Dermis blood vessel endothelial cell (primary cell): Measurements from ENCODE around the gene TJP3. TPM values are rescaled to one million over a fixed set of nuclear protein-coding genes. Genes with fewer than 3 reads are reported as not detected.

ENCODE experiments used
- DNase-seq: peaks from one replicate; pipeline ENCODE4 v3.0.0; 2010
- total RNA-seq: library from RNA; depleted of rRNA; stranded (reverse); fragments of >200 nt; gene quantifications from 2 replicates; pipeline ENCODE4 v1.2.3, GENCODE V29; 2014

TJP3 gene
- total RNA-seq, 1 donor from 2014 or later, result 0.51 TPM

- DNase-seq, result no peak
These were observed 78.0 kb downstream of the TJP3 start, which contains the start of gene MATK for GRCh38 chr19:3785938-3786824. Gene MATK, minus strand, starts transcription at chr19:3786381. Its CDS starts 1,246 bp downstream, at chr19:3785135.

GRCh38 chr19:3788996-3789778, 81.0 kb downstream of the TJP3 start:
- DNase-seq, result no peak

- DNase-seq, result no peak
These were observed 82.1 kb downstream of the TJP3 start for GRCh38 chr19:3790209-3790734.

- no peak for DNase-seq
These were observed 82.8 kb downstream of the TJP3 start for GRCh38 chr19:3790941-3791340.

- no peak for DNase-seq
These were observed 83.9 kb downstream of the TJP3 start for GRCh38 chr19:3792114-3792513.

GRCh38 chr19:3793799-3794198, 85.6 kb downstream of the TJP3 start:
- no peak for DNase-seq

GRCh38 chr19:3796358-3796757, 88.2 kb downstream of the TJP3 start:
- DNase-seq, result no peak

- no peak for DNase-seq
These were observed 90.0 kb downstream of the TJP3 start for GRCh38 chr19:3798137-3798536.

Other genes starting within 250 kb of the TJP3 start
- gene SMIM24, start 227.9 kb upstream of the TJP3 start, total RNA-seq, result not detected in 2 replicates
- gene SMIM44, start 224.9 kb upstream of the TJP3 start, total RNA-seq, result not detected in 2 replicates
- 13.1 and 16.8 TPM in 2 replicates for gene DOHH, start 207.7 kb upstream of the TJP3 start, total RNA-seq
- 36.1 and 66.7 TPM in 2 replicates for gene FZR1, start 202.1 kb upstream of the TJP3 start, total RNA-seq
- not detected in 2 replicates for gene TEKTIP1, start 169.2 kb upstream of the TJP3 start, total RNA-seq
- gene MFSD12, start 150.8 kb upstream of the TJP3 start, total RNA-seq, result 90.3 and 121 TPM in 2 replicates
- gene HMG20B, start 135.4 kb upstream of the TJP3 start, total RNA-seq, result 75.0 and 94.7 TPM in 2 replicates
- 1.1 and 1.2 TPM in 2 replicates for gene GIPC3, start 122.9 kb upstream of the TJP3 start, total RNA-seq
- gene TBXA2R, start 101.5 kb upstream of the TJP3 start, total RNA-seq, result 1.3 and 1.7 TPM in 2 replicates
- 30.8 and 39.2 TPM in 2 replicates for gene CACTIN, start 81.6 kb upstream of the TJP3 start, total RNA-seq
- 57.7 and 75.6 TPM in 2 replicates for gene PIP5K1C, start 7.9 kb upstream of the TJP3 start, total RNA-seq
- gene APBA3, start 53.3 kb downstream of the TJP3 start, total RNA-seq, result 26.5 and 33.5 TPM in 2 replicates
- gene MRPL54, start 54.3 kb downstream of the TJP3 start, total RNA-seq, result 30.3 and 55.8 TPM in 2 replicates
- gene RAX2, start 63.8 kb downstream of the TJP3 start, total RNA-seq, result not detected in 2 replicates
- 0.19 and 0.34 TPM in 2 replicates for gene MATK, start 78.0 kb downstream of the TJP3 start, total RNA-seq
- 0.17 TPM in 1 of 2 replicates, not detected in the other for gene ZFR2, start 160.7 kb downstream of the TJP3 start, total RNA-seq
- not detected in 2 replicates for gene ATCAY, start 172.3 kb downstream of the TJP3 start, total RNA-seq
- gene NMRK2, start 224.7 kb downstream of the TJP3 start, total RNA-seq, result not detected in 2 replicates